H1 (cell line): Measurements from ENCODE around the gene ADPGK.

Experiments
- CHD2 ChIP-seq: IDR thresholded peaks from 2 replicates; pipeline ENCODE4 v1.6.1; 2012; ENCODE audit warnings: low read length, improper control_type of control experiment
- SIN3A ChIP-seq, 2 experiments: IDR thresholded peaks in 1 of 2; conservative IDR thresholded peaks in 1 of 2; 2 replicates each; pipeline ENCODE4 v1.6.1; 2011 to 2012; ENCODE audit warnings: low read length in 2 of 2, improper control_type of control experiment in 1 of 2, low read depth in 1 of 2, mild to moderate bottlenecking in 1 of 2

DNA sequence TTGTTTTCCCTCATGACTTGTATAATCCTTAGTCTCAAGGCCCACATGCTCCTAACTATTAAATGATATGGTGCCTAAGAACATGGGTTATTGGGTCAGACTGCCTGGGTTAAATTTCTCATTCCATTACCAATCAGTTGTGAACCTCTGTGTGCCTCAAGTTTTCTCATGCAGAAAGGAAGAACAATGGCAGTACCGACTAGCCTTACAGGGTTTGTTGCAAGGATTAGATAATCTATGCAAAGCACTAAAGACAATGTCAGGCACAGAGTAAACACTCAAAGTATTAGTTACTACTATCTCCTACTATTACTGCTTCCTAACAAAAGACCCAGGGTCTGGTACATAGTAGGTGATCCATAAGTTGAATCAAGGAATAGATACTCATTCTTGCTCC lies 12.2 kb downstream of the ADPGK start:
- no peak for TF ChIP-seq SIN3A (conservative IDR thresholded peaks at IDR 0.05 in 1 of 2, IDR thresholded peaks at IDR 0.05 in 1 of 2; ENCODE audit: low read depth in 1 of 2, low read length in 2 of 2)
- TF ChIP-seq CHD2, result no peak
